ENCODE results near the gene USP36.

GRCh38 chr17:78826421-78826820 is 14.2 kb downstream of the USP36 start:
- TF ChIP-seq CTCF (optimal IDR thresholded peaks at IDR 0.05 in 1 of 3, IDR thresholded peaks at IDR 0.05 in 1 of 3, conservative IDR thresholded peaks at IDR 0.05 in 1 of 3; ENCODE audit: extremely low read depth in 1 of 3, insufficient read depth in 2 of 3, low read length in 3 of 3) (no peak), EZH2 (IDR thresholded peaks at IDR 0.05; ENCODE audit: low read length) (no peak)
